ENCODE data around the gene PTPRO.

PTPRO gene

GRCh38 chr12:15561396-15561795 is 239.1 kb downstream of the PTPRO start:
- Mint-ChIP-seq H3K36me3 (ENCODE audit: low read depth) (peaks cover 3% of the 10 kb centered on the region), H3K9me3 (no peaks in the 10 kb centered on the region), H3K27ac (no peak overlapping the region), H3K27me3 (ENCODE audit: low read depth) (no peaks in the 10 kb centered on the region), H3K4me1 (peaks cover 35% of the 10 kb centered on the region), H3K4me3 (no peak overlapping the region)
- no peak for TF ChIP-seq CTCF (IDR thresholded peaks at IDR 0.05; ENCODE audit: unreplicated experiment in 3 of 3)

- no peaks in the 10 kb centered on the region for H3K9me3 Mint-ChIP-seq
- no peak for TF ChIP-seq CTCF (IDR thresholded peaks at IDR 0.05; ENCODE audit: unreplicated experiment in 3 of 3)
- H3K4me3 Mint-ChIP-seq, result peak overlapping the region in 1 of 3 experiments; percentile 3
Measured at GRCh38 chr12:15562263-15562662, 240.0 kb downstream of the PTPRO start.

GRCh38 chr12:15563663-15564062 is 241.4 kb downstream of the PTPRO start:
- Mint-ChIP-seq H3K4me1 (peaks cover 36% of the 10 kb centered on the region), H3K36me3 (ENCODE audit: low read depth) (peaks cover 5% of the 10 kb centered on the region), H3K27ac (peak overlapping the region; percentile 20 to 73 (median 38)), H3K9me3 (no peaks in the 10 kb centered on the region), H3K27me3 (ENCODE audit: low read depth) (no peaks in the 10 kb centered on the region), H3K4me3 (peak overlapping the region in 2 of 3 experiments; percentile 7 to 38)
- TF ChIP-seq CTCF (IDR thresholded peaks at IDR 0.05; ENCODE audit: unreplicated experiment in 3 of 3), result no peak

More at GRCh38 chr12:15562263-15562662, 240.0 kb downstream of the PTPRO start:
- Mint-ChIP-seq H3K27ac (peak overlapping the region; percentile 18 to 65 (median 32)), H3K4me1 (peaks cover 35% of the 10 kb centered on the region), H3K36me3 (ENCODE audit: low read depth) (peaks cover 6% of the 10 kb centered on the region), H3K27me3 (ENCODE audit: low read depth) (no peaks in the 10 kb centered on the region)

- H3K4me3 Mint-ChIP-seq, result no peak overlapping the region
- peaks cover 8% of the 10 kb centered on the region for H3K36me3 Mint-ChIP-seq (ENCODE audit: low read depth)
- H3K27me3 Mint-ChIP-seq (ENCODE audit: low read depth), result peaks cover 2% of the 10 kb centered on the region
- no peak for TF ChIP-seq CTCF (IDR thresholded peaks at IDR 0.05; ENCODE audit: unreplicated experiment in 3 of 3)
- peaks cover 22% of the 10 kb centered on the region for H3K4me1 Mint-ChIP-seq
- H3K27ac Mint-ChIP-seq, result no peak overlapping the region
- no peaks in the 10 kb centered on the region for H3K9me3 Mint-ChIP-seq
Measured at GRCh38 chr12:15574353-15574752, 252.0 kb downstream of the PTPRO start.

- H3K36me3 Mint-ChIP-seq (ENCODE audit: low read depth), result peaks cover 8% of the 10 kb centered on the region
- H3K4me3 Mint-ChIP-seq, result no peak overlapping the region
- no peaks in the 10 kb centered on the region for H3K27me3 Mint-ChIP-seq (ENCODE audit: low read depth)
- H3K27ac Mint-ChIP-seq, result peak overlapping the region; percentile 14 to 37 (median 26)
- TF ChIP-seq CTCF (IDR thresholded peaks at IDR 0.05; ENCODE audit: unreplicated experiment in 3 of 3), result no peak
- H3K9me3 Mint-ChIP-seq, result no peaks in the 10 kb centered on the region
- H3K4me1 Mint-ChIP-seq, result peaks cover 15% of the 10 kb centered on the region
Measured at GRCh38 chr12:15575671-15576541, 253.6 kb downstream of the PTPRO start.

- H3K27ac Mint-ChIP-seq, result no peak overlapping the region
- peaks cover 16% of the 10 kb centered on the region for H3K4me1 Mint-ChIP-seq
- peaks cover 3% of the 10 kb centered on the region for H3K9me3 Mint-ChIP-seq
- peaks cover 4% of the 10 kb centered on the region for H3K27me3 Mint-ChIP-seq (ENCODE audit: low read depth)
- peaks cover 9% of the 10 kb centered on the region for H3K36me3 Mint-ChIP-seq (ENCODE audit: low read depth)
- no peak for TF ChIP-seq CTCF (IDR thresholded peaks at IDR 0.05; ENCODE audit: unreplicated experiment in 3 of 3)
- no peak overlapping the region for H3K4me3 Mint-ChIP-seq
Measured at GRCh38 chr12:15580431-15580830, 258.1 kb downstream of the PTPRO start.
